Astrocyte of the hippocampus (primary cell): Measurements from ENCODE around the gene CLOCK.

Source experiments
- DNase-seq: peaks from one replicate; pipeline ENCODE4 v3.0.0; 2011; ENCODE audit warnings: low read depth, low spot score

Gene CLOCK

GRCh38 chr4:55411621-55412020 lies 135.1 kb downstream of the CLOCK start:
- peak; percentile 32 for DNase-seq

- no peak for DNase-seq
These were observed 136.3 kb downstream of the CLOCK start for GRCh38 chr4:55410431-55410830.

- DNase-seq, result no peak
These were observed 137.1 kb downstream of the CLOCK start for GRCh38 chr4:55409468-55410171.

GRCh38 chr4:55407764-55408163 lies 138.9 kb downstream of the CLOCK start:
- DNase-seq, result no peak

- DNase-seq, result peak; percentile 50
These were observed 139.6 kb downstream of the CLOCK start for GRCh38 chr4:55407119-55407518.

GRCh38 chr4:55406545-55406944 lies 140.2 kb downstream of the CLOCK start:
- no peak for DNase-seq

- DNase-seq, result no peak
These were observed 141.6 kb downstream of the CLOCK start for GRCh38 chr4:55405073-55405472.

GRCh38 chr4:55399581-55399980 lies 147.1 kb downstream of the CLOCK start:
- no peak for DNase-seq

- DNase-seq, result no peak
These were observed 147.7 kb downstream of the CLOCK start for GRCh38 chr4:55398966-55399365.

GRCh38 chr4:55398461-55398860 lies 148.2 kb downstream of the CLOCK start:
- DNase-seq, result peak; percentile 24

GRCh38 chr4:55397520-55398321 lies 149.0 kb downstream of the CLOCK start:
- peak; percentile 17 for DNase-seq

- no peak for DNase-seq
These were observed 149.6 kb downstream of the CLOCK start for GRCh38 chr4:55397126-55397436.

- peak; percentile 77 for DNase-seq
These were observed 150.2 kb downstream of the CLOCK start for GRCh38 chr4:55396308-55397125.

- peak; percentile 97 for DNase-seq
These were observed 151.0 kb downstream of the CLOCK start, which contains the start of gene TMEM165 for GRCh38 chr4:55395529-55396307. TMEM165 (plus strand) TSS chr4:55395957; CDS start chr4:55396190, 233 bp downstream.

GRCh38 chr4:55395218-55395528 lies 151.5 kb downstream of the CLOCK start:
- no peak for DNase-seq

GRCh38 chr4:55393461-55394320 lies 153.0 kb downstream of the CLOCK start:
- no peak for DNase-seq

- no peak for DNase-seq
These were observed 159.9 kb downstream of the CLOCK start for GRCh38 chr4:55386840-55387239.

GRCh38 chr4:55386073-55386472 lies 160.6 kb downstream of the CLOCK start:
- peak; percentile 65 for DNase-seq

- peak; percentile 76 for DNase-seq
These were observed 161.5 kb downstream of the CLOCK start for GRCh38 chr4:55385201-55385649.

GRCh38 chr4:55382488-55383003 lies 164.2 kb downstream of the CLOCK start:
- DNase-seq, result no peak
